Neural crest cell (in vitro differentiated cells): Measurements from ENCODE around the gene AIDA. TPM values are rescaled to one million over a fixed set of nuclear protein-coding genes. Genes with fewer than 3 reads are reported as not detected.

Experiments used
- DNase-seq: peaks from one replicate; pipeline ENCODE4 v3.0.0; 2021; ENCODE audit warnings: low read depth, mixed read lengths, low spot score
- H3K27ac Mint-ChIP-seq: one replicate; pipeline ENCODE4 v1.8.0; 2021; ENCODE audit warnings: mild to moderate bottlenecking, mixed read lengths; ENCODE audit not compliant: unreplicated experiment
- H3K27me3 Mint-ChIP-seq: 2 replicates; pipeline ENCODE4 v1.8.0; 2021; ENCODE audit warnings: low read depth, mild to moderate bottlenecking, mixed read lengths
- H3K36me3 Mint-ChIP-seq: 2 replicates; pipeline ENCODE4 v1.8.0; 2021; ENCODE audit warnings: low read depth, mild to moderate bottlenecking, mixed read lengths
- H3K4me1 Mint-ChIP-seq: 2 replicates; pipeline ENCODE4 v1.8.0; 2021; ENCODE audit warnings: mixed read lengths
- H3K4me3 Mint-ChIP-seq: one replicate; pipeline ENCODE4 v1.8.0; 2021; ENCODE audit warnings: mild to moderate bottlenecking, mixed read lengths
- H3K9me3 Mint-ChIP-seq: 2 replicates; pipeline ENCODE4 v1.8.0; 2021; ENCODE audit warnings: mixed read lengths
- total RNA-seq: library from RNA; stranded (reverse); gene quantifications from 2 replicates; pipeline ENCODE4 v1.2.1, GENCODE V29; 2021
- TF ChIP-seq, protein P1 (sequence below): fragments of 200-600 bp; sonication (generic); conservative IDR thresholded peaks from 2 replicates; pipeline ENCODE4 v1.5.0; 2021; ENCODE audit warnings: antibody characterized with exemption, mild to moderate bottlenecking

Gene AIDA
- total RNA-seq, 1 donor from 2014 or later, result 71.6 TPM

DNA sequence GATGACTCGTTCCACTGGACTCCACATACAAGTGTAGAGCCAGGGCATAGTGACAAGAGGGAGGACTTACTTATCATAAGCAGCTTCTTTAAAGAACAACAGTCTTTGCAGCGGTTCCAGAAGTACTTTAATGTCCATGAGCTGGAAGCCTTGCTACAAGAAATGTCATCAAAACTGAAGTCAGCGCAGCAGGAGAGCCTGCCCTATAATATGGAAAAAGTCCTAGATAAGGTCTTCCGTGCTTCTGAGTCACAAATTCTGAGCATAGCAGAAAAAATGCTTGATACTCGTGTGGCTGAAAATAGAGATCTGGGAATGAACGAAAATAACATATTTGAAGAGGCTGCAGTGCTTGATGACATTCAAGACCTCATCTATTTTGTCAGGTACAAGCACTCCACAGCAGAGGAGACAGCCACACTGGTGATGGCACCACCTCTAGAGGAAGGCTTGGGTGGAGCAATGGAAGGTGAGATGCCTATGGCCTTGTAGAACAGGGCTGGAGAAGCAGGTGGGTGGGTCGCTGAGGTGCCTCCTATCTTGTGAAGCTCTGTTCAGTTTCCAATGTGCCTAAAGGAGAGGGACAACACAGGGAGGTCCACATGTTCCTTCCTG is 82.3 kb downstream of the AIDA start:
- no peak overlapping the region for H3K27ac Mint-ChIP-seq

DNA sequence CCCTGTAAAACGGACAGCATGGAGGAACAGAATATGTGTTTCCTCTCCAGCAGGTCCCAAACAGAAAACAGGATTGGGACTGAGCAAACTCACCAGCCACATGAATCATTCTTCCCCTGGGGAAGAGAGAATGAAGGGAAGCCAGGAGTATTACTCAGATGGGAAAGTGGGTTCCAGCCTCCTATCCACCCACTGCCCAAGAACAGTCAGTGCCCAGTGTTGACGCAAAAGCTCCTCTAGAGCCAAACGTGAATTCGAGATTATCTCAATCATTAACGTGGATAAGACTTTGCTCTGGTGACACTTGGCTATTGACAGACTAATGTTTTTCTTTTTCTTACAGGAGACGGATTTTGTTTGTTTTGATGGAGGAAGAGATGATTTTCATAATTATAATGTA is 85.1 kb downstream of the AIDA start:
- Mint-ChIP-seq H3K9me3 (no peaks in the 10 kb centered on the region), H3K4me1 (no peaks in the 10 kb centered on the region), H3K27ac (no peak overlapping the region), H3K27me3 (no peaks in the 10 kb centered on the region), H3K4me3 (no peak overlapping the region), H3K36me3 (peaks cover 11% of the 10 kb centered on the region)
- TF ChIP-seq, protein P1, sequence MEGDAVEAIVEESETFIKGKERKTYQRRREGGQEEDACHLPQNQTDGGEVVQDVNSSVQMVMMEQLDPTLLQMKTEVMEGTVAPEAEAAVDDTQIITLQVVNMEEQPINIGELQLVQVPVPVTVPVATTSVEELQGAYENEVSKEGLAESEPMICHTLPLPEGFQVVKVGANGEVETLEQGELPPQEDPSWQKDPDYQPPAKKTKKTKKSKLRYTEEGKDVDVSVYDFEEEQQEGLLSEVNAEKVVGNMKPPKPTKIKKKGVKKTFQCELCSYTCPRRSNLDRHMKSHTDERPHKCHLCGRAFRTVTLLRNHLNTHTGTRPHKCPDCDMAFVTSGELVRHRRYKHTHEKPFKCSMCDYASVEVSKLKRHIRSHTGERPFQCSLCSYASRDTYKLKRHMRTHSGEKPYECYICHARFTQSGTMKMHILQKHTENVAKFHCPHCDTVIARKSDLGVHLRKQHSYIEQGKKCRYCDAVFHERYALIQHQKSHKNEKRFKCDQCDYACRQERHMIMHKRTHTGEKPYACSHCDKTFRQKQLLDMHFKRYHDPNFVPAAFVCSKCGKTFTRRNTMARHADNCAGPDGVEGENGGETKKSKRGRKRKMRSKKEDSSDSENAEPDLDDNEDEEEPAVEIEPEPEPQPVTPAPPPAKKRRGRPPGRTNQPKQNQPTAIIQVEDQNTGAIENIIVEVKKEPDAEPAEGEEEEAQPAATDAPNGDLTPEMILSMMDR, result no peak
- DNase-seq, result no peak

More for the DNA sequence above, 82.3 kb downstream of the AIDA start:
- H3K27me3 Mint-ChIP-seq, result no peaks in the 10 kb centered on the region
- no peak for DNase-seq
- H3K4me1 Mint-ChIP-seq, result no peaks in the 10 kb centered on the region
- H3K36me3 Mint-ChIP-seq, result peaks cover 8% of the 10 kb centered on the region
- H3K9me3 Mint-ChIP-seq, result no peaks in the 10 kb centered on the region
- TF ChIP-seq, protein P1, result no peak
- no peak overlapping the region for H3K4me3 Mint-ChIP-seq

DNA sequence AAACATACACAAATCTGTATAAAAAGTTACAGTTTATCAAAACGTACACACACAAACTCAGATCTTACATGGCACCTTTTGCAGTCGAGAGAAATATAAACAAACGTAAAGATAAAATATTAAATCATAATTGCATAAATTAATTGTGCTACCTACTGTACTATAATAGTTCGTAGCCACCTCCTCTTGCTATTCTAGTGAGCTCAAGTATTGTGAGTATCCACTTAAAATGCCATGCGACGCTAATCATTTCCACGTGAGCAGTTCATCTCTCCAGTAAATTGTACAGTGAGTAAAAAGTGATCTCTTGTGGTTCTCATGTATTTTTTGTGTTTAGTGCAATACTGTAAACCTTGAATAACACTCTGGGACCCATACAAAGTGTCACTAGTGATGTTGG is 88.1 kb downstream of the AIDA start:
- Mint-ChIP-seq H3K4me1 (peaks cover 10% of the 10 kb centered on the region), H3K36me3 (peaks cover 6% of the 10 kb centered on the region), H3K4me3 (no peak overlapping the region), H3K27ac (no peak overlapping the region), H3K9me3 (no peaks in the 10 kb centered on the region), H3K27me3 (no peaks in the 10 kb centered on the region)
- DNase-seq, result no peak
- TF ChIP-seq, protein P1, result no peak

DNA sequence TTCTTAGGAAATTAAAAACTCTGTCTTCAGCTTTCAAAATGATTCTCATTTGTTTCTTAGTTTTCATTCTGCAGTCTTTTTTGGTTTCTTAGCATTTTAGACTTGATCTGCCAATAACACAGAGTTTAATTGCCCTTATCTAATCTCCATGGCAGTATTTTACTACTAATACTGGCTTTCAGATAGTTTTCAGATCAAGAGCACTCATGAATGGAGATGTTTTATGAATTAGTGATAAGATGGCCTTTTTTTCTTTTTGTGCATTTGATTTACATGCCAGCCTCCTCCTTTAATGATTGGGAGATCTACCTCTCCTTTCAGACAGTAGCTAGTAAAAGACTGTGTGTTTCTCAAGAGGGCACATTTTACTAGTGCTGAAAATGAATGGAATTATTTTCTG is 88.8 kb downstream of the AIDA start:
- Mint-ChIP-seq H3K36me3 (peaks cover 6% of the 10 kb centered on the region), H3K4me1 (peaks cover 14% of the 10 kb centered on the region), H3K27me3 (no peaks in the 10 kb centered on the region), H3K4me3 (no peak overlapping the region), H3K27ac (no peak overlapping the region), H3K9me3 (no peaks in the 10 kb centered on the region)
- TF ChIP-seq, protein P1, result no peak
- DNase-seq, result no peak

DNA sequence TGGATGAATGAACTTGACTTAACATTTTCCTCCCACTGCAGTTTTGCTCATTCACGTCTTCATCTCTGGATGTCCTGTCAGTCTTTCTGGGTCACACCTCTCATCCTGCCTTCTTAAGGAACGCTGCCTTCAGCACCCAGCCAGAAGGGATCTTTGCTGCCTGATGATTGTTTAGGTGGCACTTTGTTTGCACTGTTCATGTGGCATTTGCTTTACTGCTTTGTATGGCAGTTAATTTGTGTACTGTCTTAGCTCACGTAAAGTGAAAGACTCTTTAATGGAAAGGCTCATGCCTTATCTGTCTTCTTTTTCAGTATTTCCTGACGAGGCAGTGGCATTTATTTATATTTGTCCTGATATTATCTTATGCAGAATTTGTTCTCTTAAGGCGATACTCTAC is 89.5 kb downstream of the AIDA start:
- DNase-seq, result no peak
- Mint-ChIP-seq H3K4me1 (peaks cover 14% of the 10 kb centered on the region), H3K27me3 (no peaks in the 10 kb centered on the region), H3K4me3 (peak overlapping the region; percentile 40), H3K36me3 (peaks cover 6% of the 10 kb centered on the region), H3K9me3 (no peaks in the 10 kb centered on the region), H3K27ac (no peak overlapping the region)
- TF ChIP-seq, protein P1, result no peak
